Body of pancreas (tissue), 4 donors: ENCODE results near the gene NPBWR2.

ENCODE experiments used
- CTCF ChIP-seq, 7 experiments: fragments of 450-650 bp in 4 of 7; fragments of 200-600 bp in 3 of 7; sonication (generic) in 3 of 7; IDR thresholded peaks; one replicate each; pipeline ENCODE4 v1.5.1; 2016 to 2019; ENCODE audit warnings: antibody characterized with exemption in 7 of 7
- POLR2A ChIP-seq, 3 donors: fragments of 450-650 bp; IDR thresholded peaks; one replicate each; pipeline ENCODE4 v1.6.1; 2016; ENCODE audit warnings: antibody characterized with exemption in 3 of 3, mild to moderate bottlenecking in 2 of 3

DNA sequence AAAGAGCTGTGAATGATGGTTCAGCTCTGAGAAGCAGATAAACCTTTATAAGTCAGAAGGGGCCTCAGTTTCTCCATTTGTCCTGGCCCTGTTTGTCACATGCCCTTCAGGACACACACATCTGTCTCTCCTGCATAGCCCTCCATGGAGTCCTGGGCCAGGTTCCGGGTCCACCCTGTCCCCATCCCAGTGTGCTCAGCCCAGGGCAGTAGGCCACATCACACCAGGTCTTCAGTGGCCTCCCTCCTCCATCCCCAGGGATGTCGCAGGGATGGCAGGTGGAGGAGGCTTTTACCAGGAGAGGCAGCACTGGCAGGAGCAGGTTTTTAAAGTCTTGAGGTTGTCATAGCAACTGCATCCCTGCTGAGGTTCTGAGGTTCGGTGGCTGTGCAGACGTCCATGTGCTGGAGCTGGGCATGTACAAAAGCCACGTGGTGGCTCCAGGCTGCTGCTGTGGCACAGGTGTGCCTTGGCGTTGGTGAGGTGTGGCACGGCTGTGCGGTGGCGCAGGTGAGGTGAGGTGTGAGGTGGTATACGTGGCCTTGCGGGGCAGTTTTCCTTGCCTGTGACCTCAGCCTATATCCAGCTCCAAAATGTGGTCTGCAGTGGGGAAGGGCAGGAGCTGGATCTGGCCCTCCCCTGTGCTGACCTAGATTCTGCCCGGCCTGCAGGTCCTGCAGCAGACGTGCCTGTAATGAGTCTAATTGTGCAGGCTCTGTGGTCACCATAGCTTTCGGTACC lies 8.0 kb upstream of the NPBWR2 start:
- TF ChIP-seq CTCF (IDR thresholded peaks at IDR 0.05) (no peak), POLR2A (IDR thresholded peaks at IDR 0.05) (no peak)
